ENCODE data around the gene PIGM. TPM values are rescaled to one million over a fixed set of nuclear protein-coding genes. Genes with fewer than 3 reads are reported as not detected.

The PIGM gene
- total RNA-seq (2016; rRNA removed; fragmentation: Illumina TruSeq; extraction: Trizol), result 2.9 and 4.6 TPM in 2 replicates
- total RNA-seq (2016; cell fraction: cytosol; rRNA removed; fragmentation: Illumina TruSeq; extraction: Trizol; ENCODE audit: low read depth), result 0.53 and 0.61 TPM in 2 replicates
- 2.7 and 4.5 TPM in 2 replicates for total RNA-seq (2016; cell fraction: insoluble cytoplasmic fraction; rRNA removed; fragmentation: Illumina TruSeq; extraction: Trizol)
- 1.7 and 2.0 TPM in 2 replicates for total RNA-seq (2016; cell fraction: membrane; rRNA removed; fragmentation: Illumina TruSeq; extraction: Trizol)
- total RNA-seq (2016; cell fraction: nucleus; rRNA removed; fragmentation: Illumina TruSeq; extraction: Trizol), result 4.9 and 5.7 TPM in 2 replicates
- 3.4 TPM in 2 replicates for polyA plus RNA-seq (2011; rRNA removed)
- 2.0 and 2.9 TPM in 2 replicates for polyA plus RNA-seq (2011; cell fraction: cytosol; rRNA removed)
- polyA plus RNA-seq (2011; cell fraction: nucleus; rRNA removed), result 2.3 and 3.2 TPM in 2 replicates
- 3.1 and 4.0 TPM in 2 replicates for polyA plus RNA-seq (2012)
- polyA plus RNA-seq (2016; cell fraction: cytosol; fragmentation: Illumina TruSeq; extraction: Trizol; ENCODE audit: low read depth), result 0.49 and 0.60 TPM in 2 replicates
- 3.1 and 3.3 TPM in 2 replicates for polyA plus RNA-seq (2016; cell fraction: insoluble cytoplasmic fraction; fragmentation: Illumina TruSeq; extraction: Trizol; ENCODE audit: low read depth)
- polyA plus RNA-seq (2016; cell fraction: membrane; fragmentation: Illumina TruSeq; extraction: Trizol; ENCODE audit: low read depth), result 1.3 and 1.6 TPM in 2 replicates
- 7.6 and 8.5 TPM in 2 replicates for polyA plus RNA-seq (2016; cell fraction: nucleus; fragmentation: Illumina TruSeq; extraction: Trizol; ENCODE audit: insufficient read depth, low read depth)
- polyA minus RNA-seq (2011; rRNA and poly(A)+ RNA removed; ENCODE audit: low replicate concordance), result 0.89 and 4.2 TPM in 2 replicates
- 2.1 and 2.4 TPM in 2 replicates for polyA minus RNA-seq (2011; cell fraction: cytosol; rRNA and poly(A)+ RNA removed)
- polyA minus RNA-seq (2011; cell fraction: nucleus; rRNA and poly(A)+ RNA removed), result 4.0 and 5.3 TPM in 2 replicates
- Bru-seq, nascent RNA, result percentile 86 among the genes with signal in this experiment
- percentile 88 among the genes with signal in this experiment for BruChase-seq, experiment 1, labeled RNA remaining after a 6-hour chase
- BruChase-seq, experiment 2, labeled RNA remaining after a 2-hour chase, result percentile 84 among the genes with signal in this experiment
- long read RNA-seq, experiment 1, full-length matches to known transcripts, result 26 of 26 reads
- long read RNA-seq, experiment 1, partial matches to known transcripts, result 0 of 26 reads
- long read RNA-seq, experiment 1, other reads (novel, unspliced or antisense), result 0 of 26 reads
- long read RNA-seq, experiment 2, full-length matches to known transcripts, result 41 of 41 reads
- long read RNA-seq, experiment 2, partial matches to known transcripts, result 0 of 41 reads
- long read RNA-seq, experiment 2, other reads (novel, unspliced or antisense), result 0 of 41 reads

GRCh38 chr1:160031365-160032164 is at the start of gene PIGM:
Gene PIGM (minus strand): TSS chr1:160031990. CDS start chr1:160031739, 251 bp downstream.
- peak within 1 kb of the TSS; percentile 76 for H3K9ac ChIP-seq (ENCODE audit: insufficient read depth, low read depth, low read length)
- peak within 1 kb of the TSS; percentile 72 to 92 (median 84) for H3K4me3 ChIP-seq (replicated peaks in 1 of 3; ENCODE audit: insufficient read depth in 1 of 3, low read depth in 2 of 3, low read length in 3 of 3)
- H3K9me3 ChIP-seq (ENCODE audit: low read length), result no peaks in the 10 kb centered on the region
- ATAC-seq, result peak; percentile 98
- WGBS (ENCODE audit: low lambda C conversion rate), result 1% methylated on average over 29 of the region's 60 CpGs
- peaks cover 21% of the 10 kb centered on the region for H3K79me2 ChIP-seq (ENCODE audit: insufficient read depth, low read length)
- intact Hi-C loops (cut with micrococcal nuclease; ENCODE audit: unreplicated experiment) (loop anchor here (1.0 to 2.0 kb wide), 2 partner anchors 21 to 39 kb away; partner anchors contain the start of gene KCNJ10), in situ Hi-C loops (cut with HindIII; ENCODE audit: extremely low pct_ligation_motif_present, low pct_unique_long_range_greater_than_20kb) (no loop called here)
- POLR2A ChIA-PET, result interaction anchor here (1.5 to 2.0 kb wide), 4 partner anchors 14 to 39 kb away, joined by 3 to 11 read pairs (median 7); partner anchors contain the start of gene KCNJ10
- H3K27ac ChIP-seq (ENCODE audit: extremely low read length, insufficient read depth, low read length), result peak within 1 kb of the TSS; percentile 76
- H3K4me2 ChIP-seq (ENCODE audit: low read depth, low read length), result peak within 1 kb of the TSS; percentile 97
- no peaks in the 10 kb centered on the region for H3K36me3 ChIP-seq (replicated peaks in 1 of 2; ENCODE audit: control insufficient read depth in 1 of 2, insufficient read depth in 2 of 2, low read length in 2 of 2)
- H3K27me3 ChIP-seq (ENCODE audit: control insufficient read depth in 1 of 2, insufficient read depth in 2 of 2, low read length in 2 of 2), result no peaks in the 10 kb centered on the region; a peak in 1 of 5 replicates
- TSS peak; percentile 62 for BruUV-seq (replicated peaks)
- peak; percentile 94 for DNase-seq (ENCODE audit: low spot score)
- FAIRE-seq, result peak; percentile 79
- H2AFZ ChIP-seq (ENCODE audit: low read length), result peak within 1 kb of the TSS; percentile 86
- peaks cover 28% of the 10 kb centered on the region for H3K4me1 ChIP-seq (ENCODE audit: insufficient read depth, low read length)
- CTCF ChIA-PET (ENCODE audit: low intra/inter-chr PET ratio, low total read pairs), result no interaction called here
- H4K20me1 ChIP-seq (ENCODE audit: insufficient read depth, low read length), result no peaks in the 10 kb centered on the region
- TF ChIP-seq NFYC (CRISPR knock-in tag; IDR thresholded peaks at IDR 0.05) (peak; percentile 61), DRAP1 (CRISPR knock-in tag; IDR thresholded peaks at IDR 0.05) (peak; percentile 56; the same call in 1 of the 2 replicates), ERF (CRISPR knock-in tag; IDR thresholded peaks at IDR 0.05) (peak; percentile 64; the same call in 1 of the 2 replicates), GATA4 (IDR thresholded peaks at IDR 0.05; ENCODE audit: borderline replicate concordance, low read depth) (no peak)
- TF ChIP-seq, protein P1, sequence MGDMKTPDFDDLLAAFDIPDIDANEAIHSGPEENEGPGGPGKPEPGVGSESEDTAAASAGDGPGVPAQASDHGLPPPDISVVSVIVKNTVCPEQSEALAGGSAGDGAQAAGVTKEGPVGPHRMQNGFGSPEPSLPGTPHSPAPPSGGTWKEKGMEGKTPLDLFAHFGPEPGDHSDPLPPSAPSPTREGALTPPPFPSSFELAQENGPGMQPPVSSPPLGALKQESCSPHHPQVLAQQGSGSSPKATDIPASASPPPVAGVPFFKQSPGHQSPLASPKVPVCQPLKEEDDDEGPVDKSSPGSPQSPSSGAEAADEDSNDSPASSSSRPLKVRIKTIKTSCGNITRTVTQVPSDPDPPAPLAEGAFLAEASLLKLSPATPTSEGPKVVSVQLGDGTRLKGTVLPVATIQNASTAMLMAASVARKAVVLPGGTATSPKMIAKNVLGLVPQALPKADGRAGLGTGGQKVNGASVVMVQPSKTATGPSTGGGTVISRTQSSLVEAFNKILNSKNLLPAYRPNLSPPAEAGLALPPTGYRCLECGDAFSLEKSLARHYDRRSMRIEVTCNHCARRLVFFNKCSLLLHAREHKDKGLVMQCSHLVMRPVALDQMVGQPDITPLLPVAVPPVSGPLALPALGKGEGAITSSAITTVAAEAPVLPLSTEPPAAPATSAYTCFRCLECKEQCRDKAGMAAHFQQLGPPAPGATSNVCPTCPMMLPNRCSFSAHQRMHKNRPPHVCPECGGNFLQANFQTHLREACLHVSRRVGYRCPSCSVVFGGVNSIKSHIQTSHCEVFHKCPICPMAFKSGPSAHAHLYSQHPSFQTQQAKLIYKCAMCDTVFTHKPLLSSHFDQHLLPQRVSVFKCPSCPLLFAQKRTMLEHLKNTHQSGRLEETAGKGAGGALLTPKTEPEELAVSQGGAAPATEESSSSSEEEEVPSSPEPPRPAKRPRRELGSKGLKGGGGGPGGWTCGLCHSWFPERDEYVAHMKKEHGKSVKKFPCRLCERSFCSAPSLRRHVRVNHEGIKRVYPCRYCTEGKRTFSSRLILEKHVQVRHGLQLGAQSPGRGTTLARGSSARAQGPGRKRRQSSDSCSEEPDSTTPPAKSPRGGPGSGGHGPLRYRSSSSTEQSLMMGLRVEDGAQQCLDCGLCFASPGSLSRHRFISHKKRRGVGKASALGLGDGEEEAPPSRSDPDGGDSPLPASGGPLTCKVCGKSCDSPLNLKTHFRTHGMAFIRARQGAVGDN (CRISPR knock-in tag; IDR thresholded peaks at IDR 0.05), result peak; percentile 94
- TF ChIP-seq, protein P2, sequence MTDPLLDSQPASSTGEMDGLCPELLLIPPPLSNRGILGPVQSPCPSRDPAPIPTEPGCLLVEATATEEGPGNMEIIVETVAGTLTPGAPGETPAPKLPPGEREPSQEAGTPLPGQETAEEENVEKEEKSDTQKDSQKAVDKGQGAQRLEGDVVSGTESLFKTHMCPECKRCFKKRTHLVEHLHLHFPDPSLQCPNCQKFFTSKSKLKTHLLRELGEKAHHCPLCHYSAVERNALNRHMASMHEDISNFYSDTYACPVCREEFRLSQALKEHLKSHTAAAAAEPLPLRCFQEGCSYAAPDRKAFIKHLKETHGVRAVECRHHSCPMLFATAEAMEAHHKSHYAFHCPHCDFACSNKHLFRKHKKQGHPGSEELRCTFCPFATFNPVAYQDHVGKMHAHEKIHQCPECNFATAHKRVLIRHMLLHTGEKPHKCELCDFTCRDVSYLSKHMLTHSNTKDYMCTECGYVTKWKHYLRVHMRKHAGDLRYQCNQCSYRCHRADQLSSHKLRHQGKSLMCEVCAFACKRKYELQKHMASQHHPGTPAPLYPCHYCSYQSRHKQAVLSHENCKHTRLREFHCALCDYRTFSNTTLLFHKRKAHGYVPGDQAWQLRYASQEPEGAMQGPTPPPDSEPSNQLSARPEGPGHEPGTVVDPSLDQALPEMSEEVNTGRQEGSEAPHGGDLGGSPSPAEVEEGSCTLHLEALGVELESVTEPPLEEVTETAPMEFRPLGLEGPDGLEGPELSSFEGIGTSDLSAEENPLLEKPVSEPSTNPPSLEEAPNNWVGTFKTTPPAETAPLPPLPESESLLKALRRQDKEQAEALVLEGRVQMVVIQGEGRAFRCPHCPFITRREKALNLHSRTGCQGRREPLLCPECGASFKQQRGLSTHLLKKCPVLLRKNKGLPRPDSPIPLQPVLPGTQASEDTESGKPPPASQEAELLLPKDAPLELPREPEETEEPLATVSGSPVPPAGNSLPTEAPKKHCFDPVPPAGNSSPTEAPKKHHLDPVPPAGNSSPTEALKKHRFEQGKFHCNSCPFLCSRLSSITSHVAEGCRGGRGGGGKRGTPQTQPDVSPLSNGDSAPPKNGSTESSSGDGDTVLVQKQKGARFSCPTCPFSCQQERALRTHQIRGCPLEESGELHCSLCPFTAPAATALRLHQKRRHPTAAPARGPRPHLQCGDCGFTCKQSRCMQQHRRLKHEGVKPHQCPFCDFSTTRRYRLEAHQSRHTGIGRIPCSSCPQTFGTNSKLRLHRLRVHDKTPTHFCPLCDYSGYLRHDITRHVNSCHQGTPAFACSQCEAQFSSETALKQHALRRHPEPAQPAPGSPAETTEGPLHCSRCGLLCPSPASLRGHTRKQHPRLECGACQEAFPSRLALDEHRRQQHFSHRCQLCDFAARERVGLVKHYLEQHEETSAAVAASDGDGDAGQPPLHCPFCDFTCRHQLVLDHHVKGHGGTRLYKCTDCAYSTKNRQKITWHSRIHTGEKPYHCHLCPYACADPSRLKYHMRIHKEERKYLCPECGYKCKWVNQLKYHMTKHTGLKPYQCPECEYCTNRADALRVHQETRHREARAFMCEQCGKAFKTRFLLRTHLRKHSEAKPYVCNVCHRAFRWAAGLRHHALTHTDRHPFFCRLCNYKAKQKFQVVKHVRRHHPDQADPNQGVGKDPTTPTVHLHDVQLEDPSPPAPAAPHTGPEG (CRISPR knock-in tag; IDR thresholded peaks at IDR 0.05), result peak; percentile 99
